GM13976 (cell line): Measurements from ENCODE around the gene UTP25.

Experiments used
- DNase-seq: peaks from one replicate; pipeline ENCODE4 v3.0.0; 2012; ENCODE audit warnings: low spot score
- CTCF ChIP-seq: IDR thresholded peaks from 2 replicates; pipeline ENCODE4 v1.5.1; 2012; ENCODE audit warnings: borderline replicate concordance, mild to moderate bottlenecking; ENCODE audit not compliant: insufficient read depth; ENCODE audit errors: extremely low read depth, missing control alignments, control extremely low read depth
- in situ Hi-C: fragments of 300-500 bp; cut with MboI; formaldehyde crosslinking; loops from one replicate; pipeline ENCODE4 v1.12.0; 2022; ENCODE audit warnings: low sequenced_read_pairs, mixed read lengths, inconsistent platforms; ENCODE audit not compliant: unreplicated experiment

UTP25 gene

DNA sequence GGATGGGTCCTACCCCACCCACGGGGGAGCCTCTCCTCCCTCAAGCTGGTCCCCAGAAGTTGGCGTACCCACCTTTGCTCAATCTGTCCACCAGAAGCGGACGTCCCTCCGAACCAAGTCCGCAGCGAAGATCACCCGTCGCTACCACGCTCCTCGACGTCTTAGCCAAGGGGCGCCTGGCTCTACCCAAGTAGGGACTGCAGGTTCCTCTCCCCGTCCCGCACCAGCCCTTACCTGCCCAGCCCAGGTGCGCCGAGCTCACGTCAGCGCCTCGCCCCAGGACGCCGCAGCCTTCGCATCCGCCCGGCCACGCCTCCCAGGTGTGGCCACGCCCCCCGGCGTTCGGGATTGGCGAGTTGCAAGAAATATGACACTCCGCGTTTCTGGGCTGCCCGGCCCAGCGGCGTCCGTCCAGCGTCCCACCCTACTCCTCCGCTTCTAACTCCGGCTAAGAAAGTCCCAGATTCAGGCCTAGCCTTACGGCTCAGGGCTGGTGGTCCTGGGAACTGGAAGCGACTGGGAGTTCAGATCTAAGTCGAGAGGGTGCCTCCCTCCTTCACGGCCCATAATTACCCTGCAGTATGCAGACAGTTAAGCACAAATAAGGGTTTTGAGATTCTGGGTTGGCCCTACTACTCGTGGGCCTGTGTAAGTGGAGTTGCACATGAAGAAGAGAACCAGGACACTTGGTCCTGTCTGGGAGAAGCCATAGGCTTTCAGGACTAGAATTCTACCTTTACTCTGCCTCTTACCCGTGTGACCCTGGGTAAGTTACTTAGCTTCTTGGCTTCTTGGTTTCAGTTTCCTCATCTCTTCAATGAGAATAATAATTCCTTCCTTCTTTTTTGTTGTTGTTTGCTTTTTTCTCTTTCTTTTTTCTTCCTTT, 21.7 kb upstream of the UTP25 start, which contains the start of gene IRF6:
IRF6 (minus strand) TSS at position 268 of the 886 bp plus-strand sequence. CDS start 4,729 bp downstream, outside the sequence.
- TF ChIP-seq CTCF: no peak
- in situ Hi-C loops: no loop called here
- peak; percentile 93 for DNase-seq

GRCh38 chr1:209807509-209807908, 20.3 kb upstream of the UTP25 start:
- no peak for TF ChIP-seq CTCF
- in situ Hi-C loops: no loop called here
- peak; percentile 32 for DNase-seq

DNA sequence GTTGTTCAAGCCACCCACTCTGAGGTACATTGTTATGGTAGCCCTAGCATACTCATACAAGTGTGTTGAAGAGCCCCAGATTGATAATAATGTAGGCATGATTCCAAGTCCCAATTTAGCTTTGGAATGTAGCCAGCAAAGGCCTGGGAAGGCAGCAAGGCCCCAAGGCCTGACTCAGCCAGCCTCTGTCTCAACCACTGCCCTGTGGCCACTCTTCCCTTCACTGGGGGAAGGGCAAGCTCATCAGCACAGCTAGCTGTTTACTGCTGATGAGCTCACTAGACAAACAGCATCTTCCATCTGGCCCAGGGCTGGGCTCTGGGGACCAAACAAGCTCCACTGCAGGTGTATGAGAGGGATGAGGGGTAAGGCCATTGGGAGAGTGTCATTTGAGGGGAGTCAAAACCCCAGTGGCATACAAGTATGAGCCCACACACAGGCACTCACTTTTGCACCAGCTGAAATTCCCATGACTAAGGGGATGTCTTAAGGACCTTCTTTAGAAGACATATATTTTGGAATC, 19.7 kb upstream of the UTP25 start:
- in situ Hi-C loops: no loop called here
- no peak for TF ChIP-seq CTCF
- no peak for DNase-seq

- in situ Hi-C loops: no loop called here
- no peak for TF ChIP-seq CTCF
Measured at GRCh38 chr1:209809611-209810010, 18.2 kb upstream of the UTP25 start.

GRCh38 chr1:209810783-209811182, 17.0 kb upstream of the UTP25 start:
- no peak for TF ChIP-seq CTCF
- in situ Hi-C loops: no loop called here
- no peak for DNase-seq

More at GRCh38 chr1:209809611-209810010, 18.2 kb upstream of the UTP25 start:
- DNase-seq: no peak

DNA sequence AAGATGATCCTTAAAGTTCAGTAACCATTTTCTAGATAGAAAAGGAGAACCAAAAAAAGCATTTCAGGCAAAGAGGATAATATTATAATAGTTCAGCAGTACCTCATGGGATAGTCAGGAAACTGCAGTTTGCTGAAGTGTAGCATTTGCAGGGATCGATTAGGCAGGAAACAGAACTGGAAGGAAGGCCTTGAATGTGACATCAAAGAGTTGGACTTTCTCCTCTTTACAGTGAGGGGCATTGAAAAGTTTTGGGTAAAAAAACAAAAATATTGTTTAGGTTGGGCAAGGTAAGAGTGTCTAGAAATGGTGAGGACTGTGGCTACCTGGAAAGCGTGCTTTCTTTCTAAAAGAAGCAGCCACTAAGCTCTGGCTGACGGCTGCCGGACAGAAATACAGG, 13.9 kb upstream of the UTP25 start:
- in situ Hi-C loops: no loop called here
- TF ChIP-seq CTCF: no peak

More for the DNA sequence above, 13.9 kb upstream of the UTP25 start:
- DNase-seq: no peak
